Measurements from ENCODE around the gene IFNAR2.
"Not testable (repeated sequence)": the region's sequence is repeated elsewhere in the genome, so short reads cannot be mapped to it uniquely, and the experiment has no call there.

IFNAR2 gene

DNA sequence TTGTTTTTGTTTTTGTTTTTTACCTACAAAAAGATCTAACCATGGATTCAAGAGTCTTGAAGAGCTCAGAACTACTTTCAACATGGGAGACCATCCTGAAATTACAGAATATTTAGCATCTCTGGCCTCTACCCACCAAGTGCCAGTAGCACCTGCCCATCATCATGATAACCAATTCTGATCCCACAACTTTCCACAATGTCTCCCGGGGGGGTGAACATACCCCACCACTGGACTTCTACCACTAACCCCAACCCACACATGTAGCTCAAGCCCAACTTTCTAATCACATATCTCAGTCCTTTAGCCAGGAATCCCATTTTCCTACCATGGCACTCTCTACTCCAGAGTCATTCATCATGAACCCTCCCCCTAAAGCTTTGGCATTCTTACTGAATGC is 15.7 kb upstream of the IFNAR2 start:
- no peak for DNase-seq (ENCODE audit: low spot score)

DNA sequence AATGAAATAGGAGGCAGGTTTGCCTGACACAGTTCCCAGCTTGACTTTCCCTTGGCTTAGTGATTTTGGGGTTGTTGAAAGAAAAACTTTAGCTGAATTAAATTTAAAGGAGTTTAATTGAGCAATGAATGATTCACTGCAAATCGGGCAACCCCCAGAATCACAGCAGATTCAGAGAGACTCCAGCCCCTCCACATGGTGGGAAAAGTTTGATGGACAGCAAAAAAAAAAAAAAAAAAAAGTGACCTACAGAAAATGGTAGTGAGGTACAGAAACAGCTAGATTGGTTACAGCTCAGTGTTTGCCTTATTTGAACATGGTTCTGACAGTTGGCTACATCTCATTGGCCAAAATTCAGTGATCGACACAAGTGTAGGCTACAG is 12.6 kb upstream of the IFNAR2 start:
- DNase-seq (ENCODE audit: low spot score), result no peak

DNA sequence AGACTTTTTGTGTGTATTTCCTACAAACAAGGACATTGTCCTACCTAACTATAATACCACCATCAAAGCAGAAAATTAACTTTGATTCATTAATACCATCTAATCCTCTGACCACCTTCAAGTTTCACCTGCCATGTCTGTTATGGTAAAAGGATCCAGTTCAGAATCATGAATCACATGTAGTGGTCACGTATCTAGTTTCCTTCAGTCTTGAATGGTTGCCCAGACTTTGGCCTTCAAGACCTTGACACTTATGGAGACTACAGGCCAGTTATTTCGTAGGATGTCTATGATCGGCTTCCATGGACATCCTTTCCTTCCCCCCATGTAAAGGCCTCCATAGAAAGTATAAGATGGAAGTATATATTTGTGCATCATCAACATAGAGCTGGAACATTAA is 10.4 kb upstream of the IFNAR2 start:
- no peak for DNase-seq (ENCODE audit: low spot score)

DNA sequence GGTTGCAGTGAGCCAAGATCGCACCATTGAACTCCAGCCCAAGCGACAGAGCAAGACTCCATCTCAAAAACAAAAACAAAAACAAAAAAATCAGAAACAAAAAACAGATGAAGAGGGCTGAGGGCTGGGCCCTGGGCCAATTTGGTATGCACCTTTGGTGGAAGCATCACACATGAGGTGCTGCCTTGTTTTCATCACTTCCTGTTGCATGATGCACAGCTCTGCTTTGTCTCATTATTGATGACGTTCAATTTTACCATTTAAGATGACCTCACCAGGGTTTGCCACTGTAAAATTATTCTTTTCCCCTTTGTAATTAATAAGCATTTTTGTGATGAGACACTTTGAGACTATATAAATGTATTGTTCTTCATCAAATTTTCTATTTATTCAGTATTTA is 9.8 kb upstream of the IFNAR2 start:
- DNase-seq (ENCODE audit: low spot score), result no peak

DNA sequence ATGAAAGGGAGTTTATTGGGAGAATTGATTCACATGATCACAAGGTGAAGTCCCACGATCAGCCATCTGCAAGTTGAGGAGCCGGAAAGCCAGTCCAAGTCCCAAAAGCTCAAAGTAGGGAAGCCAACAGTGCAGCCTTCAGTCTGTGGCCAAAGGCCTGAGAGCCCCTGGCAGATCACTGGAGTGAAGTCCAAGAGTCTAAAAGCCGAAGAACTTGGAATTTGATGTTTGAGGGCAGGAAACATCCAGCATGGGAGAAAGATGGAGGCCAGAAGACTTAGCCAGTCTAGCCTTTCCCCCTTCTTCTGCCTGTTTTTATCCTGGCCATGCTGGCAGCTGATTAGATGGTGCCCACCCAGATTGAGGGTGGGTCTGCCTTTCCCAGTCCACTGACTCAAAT is 4.4 kb upstream of the IFNAR2 start:
- not testable (repeated sequence) for DNase-seq (ENCODE audit: low spot score)

DNA sequence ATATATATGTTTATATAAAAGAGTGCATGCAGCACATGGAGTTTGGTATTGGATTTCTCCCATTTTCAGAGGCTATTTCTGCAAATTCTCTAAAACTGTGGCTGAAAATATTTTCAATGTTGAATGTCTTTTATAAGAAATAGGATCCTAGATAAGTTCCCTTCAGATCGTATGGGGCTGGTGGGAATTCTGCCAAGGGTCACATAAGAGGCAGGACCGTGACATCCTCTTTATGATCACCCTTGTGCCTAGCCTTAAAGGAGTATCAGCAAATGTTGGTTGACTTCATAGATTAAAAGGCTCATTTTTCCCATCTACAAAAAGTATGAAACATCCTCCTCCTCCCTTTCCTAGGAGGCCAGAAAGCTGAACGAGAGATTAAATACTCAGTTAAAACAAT is 1.3 kb upstream of the IFNAR2 start:
- DNase-seq (ENCODE audit: low spot score), result no peak

DNA sequence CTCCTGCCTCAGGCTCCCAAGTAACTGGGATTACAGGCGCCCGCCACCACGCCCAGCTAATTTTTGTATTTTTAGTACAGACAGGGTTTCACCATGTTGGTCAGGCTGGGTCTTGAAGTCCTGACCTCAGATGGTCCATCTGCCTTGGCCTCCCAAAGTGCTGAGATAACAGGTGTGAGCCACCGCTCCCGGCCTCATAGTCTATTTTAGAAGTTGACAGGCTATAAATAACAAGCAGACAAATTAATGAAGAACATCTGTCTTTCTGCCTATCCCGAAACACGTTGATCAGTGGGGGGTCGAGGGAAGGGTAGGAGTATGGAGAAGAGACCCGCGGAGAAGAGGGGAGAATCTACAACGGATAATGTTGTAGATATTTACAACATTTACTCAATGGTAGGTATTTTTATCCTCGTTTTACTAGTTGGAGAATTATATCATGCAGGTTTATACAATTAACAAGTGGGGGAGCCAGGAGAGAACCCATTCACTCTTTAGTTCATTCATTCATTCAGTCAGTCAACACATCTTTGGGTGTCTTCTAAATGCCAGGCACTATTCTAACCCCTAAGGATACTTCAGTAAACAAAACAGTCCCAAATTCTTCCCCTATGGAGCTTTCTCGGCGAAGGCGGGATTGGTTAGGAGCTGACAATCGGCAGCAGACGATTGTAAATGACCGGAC is 497 bp upstream of the IFNAR2 start:
- DNase-seq (ENCODE audit: low spot score), result no peak

DNA sequence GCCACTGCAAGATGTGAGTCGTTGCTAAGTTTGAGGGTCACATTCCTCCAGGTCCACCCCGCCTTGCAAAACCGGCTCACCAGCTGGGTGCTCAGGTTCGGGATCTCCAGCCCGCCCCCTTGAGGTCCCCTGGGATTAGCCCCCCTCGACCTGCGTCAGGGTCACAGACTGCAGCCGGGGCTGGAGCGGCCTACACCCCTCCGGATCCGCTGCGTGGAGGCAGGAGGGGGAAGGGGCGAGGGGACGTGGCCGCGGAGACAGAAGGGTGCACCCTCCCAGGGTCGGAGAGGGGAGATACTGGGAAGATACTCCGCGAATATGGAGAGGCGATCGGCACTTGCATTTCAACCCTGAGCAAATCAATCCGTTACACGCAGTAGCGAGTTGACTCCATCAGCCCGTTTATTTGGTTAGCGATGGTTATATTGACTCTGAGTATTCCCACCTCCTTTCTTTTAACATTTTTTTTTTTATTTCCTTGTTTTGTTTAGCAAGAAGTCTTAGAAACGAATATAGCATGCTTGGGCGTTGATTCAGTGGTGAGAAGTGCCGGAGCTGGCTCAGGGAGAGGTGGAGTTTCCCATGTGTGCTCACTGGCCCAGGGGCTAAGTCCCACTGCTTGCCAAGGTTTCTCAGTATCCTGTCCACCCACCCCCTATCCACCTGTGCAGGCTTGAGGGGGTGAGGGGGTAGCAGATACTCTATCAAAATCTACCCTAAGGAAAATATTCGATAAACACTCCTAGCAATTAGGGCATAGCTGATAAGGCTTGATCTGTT is 997 bp downstream of the IFNAR2 start:
- peak; percentile 35 for DNase-seq (ENCODE audit: low spot score)

DNA sequence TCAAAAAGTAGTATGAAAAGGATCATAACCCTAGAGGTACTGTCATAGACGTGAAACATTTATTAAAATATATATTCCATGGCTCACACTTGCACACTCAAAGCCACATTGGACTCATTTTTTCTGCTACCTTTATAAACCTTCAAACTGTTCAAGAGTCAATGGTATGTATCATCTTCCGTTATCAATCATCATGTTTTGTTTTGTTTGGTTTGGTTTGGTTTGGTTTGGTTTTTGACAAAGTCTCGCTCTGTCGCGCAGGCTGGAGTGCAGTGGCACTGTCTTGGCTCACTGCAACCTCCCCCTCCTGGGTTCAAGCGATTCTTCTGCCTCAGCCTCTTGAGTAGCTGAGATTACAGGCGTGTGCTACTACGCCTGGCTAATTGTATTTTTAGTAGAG is 1.8 kb downstream of the IFNAR2 start:
- peak; percentile 87 for DNase-seq (ENCODE audit: low spot score)

DNA sequence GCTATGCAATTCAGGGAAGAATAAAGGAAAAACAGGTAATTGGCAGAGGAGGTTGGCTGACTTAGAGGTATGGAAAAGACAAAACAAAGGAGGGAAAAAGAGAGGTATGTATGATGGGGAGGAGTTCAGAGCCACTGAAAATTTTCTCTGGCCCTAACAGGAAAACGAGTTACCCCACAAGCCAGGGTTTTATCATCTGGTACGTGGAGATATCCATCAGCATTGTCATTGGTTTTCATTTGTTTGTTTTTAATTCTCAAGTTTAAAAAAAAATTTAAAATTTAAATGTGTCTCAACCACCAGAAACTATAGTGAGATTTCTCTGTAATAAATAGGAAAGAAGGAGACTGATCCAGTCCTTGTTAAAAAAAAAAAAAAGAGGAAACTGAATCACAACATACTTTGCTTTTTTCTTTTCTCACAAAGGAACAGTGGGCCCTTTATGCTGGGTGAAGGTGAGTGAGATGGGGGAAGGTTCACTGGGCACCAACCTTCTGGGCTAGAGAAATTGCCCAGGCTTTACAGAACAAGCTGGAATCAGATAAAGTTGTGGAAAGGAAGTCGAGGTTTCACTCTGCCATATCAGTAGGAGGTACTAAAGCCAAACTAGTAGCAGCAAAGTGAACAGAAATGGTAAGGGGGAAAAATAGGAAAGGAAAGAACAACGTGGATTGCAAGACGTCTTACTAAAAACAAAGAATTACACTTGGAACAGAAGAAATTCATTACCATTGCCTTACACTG is 2.7 kb downstream of the IFNAR2 start:
- DNase-seq (ENCODE audit: low spot score), result no peak

DNA sequence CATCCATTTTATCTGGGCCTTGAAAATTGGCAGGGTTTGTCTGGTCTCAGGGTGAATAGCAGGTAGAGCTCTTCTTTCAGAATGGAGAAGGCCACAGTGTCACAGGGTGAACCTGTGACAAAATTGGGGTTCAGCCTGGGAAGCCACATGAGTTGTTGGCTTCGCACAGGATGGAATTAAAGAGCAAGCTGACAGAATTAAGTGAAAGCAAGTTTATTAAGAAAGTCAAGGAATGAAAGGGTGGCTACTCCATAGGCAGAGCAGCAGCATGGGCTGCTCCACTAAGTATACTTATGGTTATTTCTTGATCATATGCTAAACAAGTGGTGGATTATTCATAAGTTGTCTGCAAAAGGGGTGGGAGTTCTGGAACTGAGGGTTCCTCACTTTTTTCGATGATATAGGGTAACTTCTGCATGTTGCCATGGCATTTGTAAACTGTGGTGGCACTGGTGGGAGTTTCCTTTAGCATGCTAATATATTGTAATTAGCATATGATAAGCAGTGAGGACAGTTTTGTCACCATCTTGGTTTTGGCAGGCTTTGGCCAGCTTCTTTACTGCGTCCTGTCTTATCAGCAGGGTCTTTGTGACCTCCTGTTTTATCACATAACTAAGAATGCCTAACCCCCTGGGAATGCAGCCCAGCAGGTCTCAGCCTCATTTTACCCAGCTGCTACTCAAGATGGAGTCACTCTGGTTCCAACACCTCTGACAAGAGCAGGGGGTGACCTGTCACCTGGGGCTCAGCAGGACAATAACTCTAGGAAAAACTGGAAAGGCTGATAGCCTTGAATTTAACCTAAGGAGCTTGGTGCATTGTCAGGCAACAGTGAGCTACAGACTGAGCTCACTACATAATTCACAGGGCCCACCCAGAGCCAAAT is 5.1 kb downstream of the IFNAR2 start:
- no peak for DNase-seq (ENCODE audit: low spot score)

DNA sequence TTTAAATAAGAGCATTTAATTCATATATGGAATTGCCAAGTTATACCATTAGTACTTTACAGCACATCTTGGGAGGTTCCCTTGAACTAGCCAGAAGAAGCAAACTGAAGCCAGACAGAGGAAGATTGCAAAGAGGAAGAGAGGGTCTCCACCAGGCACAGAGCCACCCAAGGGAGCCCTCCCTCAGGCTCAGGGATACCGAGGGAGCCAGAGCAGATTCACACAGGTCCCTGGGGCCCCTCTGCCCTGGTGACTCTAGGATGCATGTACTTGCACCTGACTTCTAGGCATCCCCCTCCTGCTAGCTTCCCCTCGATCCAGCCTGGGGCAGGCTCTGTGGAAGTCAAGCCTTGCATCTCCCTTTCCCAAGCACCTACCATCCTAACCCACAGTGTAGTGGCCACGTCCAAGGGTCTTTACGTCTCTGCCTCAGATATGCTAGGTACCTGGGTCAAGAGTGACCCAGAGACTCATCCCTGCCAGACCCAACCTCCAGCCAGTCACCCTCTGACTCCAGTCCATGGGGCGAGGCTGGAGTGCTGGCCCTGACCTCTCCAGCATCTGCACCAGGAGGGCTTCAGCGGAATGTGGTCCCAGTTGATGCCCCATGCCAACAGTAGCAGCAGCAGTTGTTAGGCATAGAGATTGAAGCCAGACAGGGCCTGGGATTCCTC is 6.4 kb downstream of the IFNAR2 start:
- no peak for DNase-seq (ENCODE audit: low spot score)

DNA sequence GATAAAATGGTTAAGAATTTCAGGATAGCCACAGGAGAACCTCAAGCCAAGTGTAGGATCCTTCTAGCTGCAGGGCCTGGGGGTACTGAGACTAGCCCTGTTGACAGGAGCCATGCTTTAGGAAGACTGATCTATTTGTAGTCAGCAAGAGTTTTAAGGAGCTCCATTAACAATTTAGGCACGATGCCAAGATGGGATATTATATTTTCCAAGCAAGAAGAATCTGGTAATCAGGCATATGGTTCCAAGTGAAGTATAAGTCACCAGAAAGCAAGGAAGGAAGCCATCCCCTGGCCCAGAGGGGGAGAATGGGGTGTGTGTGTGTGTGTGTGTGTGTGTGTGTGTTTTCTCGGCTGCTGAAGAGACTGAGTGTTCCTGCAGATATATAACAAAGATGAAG is 7.0 kb downstream of the IFNAR2 start:
- no peak for DNase-seq (ENCODE audit: low spot score)

DNA sequence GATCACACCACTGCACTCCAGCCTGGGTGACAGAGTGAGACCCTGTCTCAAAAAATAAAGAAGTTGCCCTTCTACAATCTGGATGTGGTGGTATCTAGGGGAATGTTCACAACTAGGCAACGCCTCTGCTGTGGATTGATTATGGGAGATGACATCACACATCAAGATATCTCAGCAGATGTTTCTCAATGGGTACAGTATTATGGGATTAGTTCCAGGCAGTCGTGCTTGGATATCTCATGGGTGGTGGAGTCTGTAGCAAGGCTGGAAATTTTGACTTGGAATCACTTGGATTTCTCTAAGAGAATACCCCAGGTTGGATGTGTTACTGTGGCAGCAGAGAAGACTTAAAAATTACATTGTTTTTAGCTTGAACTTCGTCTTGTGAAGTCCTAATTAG is 7.7 kb downstream of the IFNAR2 start:
- no peak for DNase-seq (ENCODE audit: low spot score)

DNA sequence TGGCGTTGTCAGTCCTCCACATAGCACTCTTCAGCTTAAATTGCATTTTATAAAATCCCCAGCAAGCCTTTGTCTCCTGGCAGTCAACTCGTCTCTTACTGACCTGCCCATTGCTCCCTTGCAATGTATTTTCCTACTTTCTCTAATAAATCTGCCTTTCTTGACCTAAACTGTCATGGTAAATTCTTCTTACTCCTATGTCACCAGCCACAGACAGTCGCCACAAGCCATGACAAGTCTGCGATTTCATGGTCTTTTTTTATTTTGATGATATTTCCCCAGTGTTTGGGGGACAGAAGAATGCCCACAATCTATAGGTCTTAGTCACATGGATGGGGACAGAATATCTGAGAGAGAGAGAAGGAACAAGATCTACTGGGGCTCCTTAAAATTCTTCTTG is 8.4 kb downstream of the IFNAR2 start:
- peak; percentile 30 for DNase-seq (ENCODE audit: low spot score)

DNA sequence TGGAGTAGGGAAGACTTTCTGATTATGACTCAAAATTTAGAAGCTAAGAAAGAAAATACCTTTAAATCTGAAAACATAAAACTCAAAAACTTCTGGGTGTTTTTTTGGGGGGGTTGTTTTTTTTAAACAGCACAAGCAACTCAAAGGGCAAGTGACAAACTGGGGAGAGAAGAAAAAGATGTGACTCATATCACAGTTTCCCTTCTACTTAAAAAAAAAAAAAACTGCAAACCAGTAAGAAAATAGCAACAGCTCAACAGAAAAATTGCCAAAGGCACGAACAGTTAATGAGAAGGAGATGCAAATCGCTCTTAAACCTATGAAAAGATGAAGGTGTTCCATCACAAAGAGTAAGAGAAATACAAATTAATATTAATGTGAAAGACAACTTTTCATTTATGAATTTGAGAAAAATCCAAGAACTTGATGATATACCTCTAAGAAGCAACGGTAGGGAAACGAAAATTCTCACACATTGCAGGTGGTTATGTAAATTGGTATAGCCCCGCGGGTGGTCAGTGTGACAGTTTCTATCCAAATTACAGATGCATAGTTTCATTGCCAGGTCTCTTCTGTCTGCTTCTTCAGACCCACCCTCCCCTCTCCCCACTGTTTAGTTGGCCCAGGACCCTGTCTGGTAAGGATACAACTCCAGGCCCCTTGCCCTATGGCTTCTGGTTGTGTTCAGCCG is 9.0 kb downstream of the IFNAR2 start:
- DNase-seq (ENCODE audit: low spot score), result peak; percentile 54

DNA sequence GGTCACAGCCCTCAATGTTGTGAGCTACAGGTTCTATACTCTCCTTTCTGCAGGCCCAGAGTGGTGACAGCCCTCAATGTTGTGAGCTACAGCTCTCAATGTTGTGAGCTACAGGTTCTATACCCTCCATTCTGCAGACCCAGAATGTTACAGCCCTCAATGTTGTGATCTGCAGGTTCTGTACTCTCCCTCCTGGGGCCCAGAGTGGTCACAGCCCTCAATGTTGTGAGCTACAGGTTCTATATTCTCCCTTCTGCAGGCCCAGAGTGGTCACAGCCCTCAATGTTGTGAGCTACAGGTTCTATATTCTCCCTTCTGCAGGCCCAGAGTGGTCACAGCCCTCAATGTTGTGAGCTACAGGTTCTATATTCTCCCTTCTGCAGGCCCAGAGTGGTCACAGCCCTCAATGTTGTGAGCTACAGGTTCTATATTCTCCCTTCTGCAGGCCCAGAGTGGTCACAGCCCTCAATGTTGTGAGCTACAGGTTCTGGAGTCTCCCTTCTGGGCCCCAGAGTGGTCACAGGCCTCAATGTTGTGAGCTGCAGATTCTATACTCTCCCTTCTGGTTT is 9.9 kb downstream of the IFNAR2 start:
- not testable (repeated sequence) for DNase-seq (ENCODE audit: low spot score)

DNA sequence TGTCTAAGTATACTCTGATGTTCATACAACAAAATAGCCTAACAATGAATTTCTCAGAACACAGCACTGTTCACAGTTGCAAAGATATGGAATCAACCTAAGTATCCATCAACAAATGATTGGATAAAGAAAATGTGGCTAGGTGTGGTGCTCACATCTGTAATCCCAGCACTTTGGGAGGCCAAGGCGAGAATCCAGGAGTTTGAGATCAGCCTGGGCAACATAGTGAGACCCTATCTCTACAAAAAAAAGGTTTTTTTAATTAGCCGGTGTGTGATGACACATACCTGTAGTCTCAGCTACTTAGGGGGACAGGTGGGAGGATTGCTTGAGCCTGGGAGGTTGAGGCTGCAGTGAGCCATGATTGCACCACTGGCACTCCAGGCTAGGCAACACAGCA is 10.7 kb downstream of the IFNAR2 start:
- no peak for DNase-seq (ENCODE audit: low spot score)

DNA sequence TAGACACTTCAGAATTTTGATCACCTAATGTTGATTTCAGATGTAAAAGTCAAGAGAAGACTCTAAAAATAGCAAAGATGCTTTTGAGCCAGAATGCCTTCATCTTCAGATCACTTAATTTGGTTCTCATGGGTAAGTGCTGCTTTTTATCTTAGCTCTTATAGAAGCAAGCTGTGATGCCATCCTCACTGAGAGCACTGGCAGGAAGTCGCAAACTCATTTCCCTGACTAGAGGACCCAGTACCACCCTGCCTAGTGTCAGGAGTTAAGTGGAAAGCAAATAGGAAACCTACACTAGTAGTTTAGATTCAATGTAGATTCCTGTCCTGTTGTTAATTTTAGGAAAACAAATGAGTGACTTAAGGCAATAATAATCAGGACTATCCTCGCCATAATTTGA is 12.1 kb downstream of the IFNAR2 start:
- DNase-seq (ENCODE audit: low spot score), result peak; percentile 24

DNA sequence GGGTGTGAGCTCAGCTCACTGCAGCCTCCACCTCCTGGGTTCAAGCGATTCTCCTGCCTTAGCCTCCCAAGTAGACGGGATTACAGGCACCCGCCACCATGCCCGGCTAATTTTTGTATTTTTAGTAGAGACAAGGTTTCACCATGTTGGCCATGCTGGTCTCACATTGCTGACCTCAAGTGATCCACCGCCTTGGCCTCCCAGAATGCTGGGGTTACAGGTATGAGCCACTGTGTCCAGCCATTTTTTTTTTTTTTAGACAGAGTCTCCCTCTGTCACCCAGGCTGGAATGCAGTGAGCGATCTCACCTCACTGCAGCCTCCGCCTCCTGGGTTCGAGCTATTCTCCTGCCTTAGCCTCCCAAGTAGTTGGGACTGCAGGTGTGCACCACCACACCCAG is 13.1 kb downstream of the IFNAR2 start:
- not testable (repeated sequence) for DNase-seq (ENCODE audit: low spot score)
